ENCODE results near the gene PSMA5.

PSMA5 gene

DNA sequence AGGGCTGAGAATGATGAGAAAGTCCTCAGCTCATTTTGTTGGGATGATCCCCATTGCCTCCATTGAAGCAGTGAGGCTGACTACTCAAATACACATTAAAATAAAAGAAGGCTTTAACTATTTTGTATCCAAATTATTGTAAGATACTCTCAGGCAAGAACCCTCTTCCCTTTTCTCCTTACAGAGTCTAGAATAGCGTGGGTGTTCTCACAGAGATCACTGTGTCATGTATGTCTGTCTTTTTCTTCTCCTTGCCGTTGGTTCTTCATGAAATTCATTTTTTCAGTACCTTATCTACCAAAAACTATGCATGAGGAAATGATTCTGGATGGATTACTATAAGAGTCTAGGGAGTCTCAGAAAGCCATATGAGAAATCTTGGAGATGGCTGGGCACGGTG is 58.6 kb downstream of the PSMA5 start:
- no peak for DNase-seq (ENCODE audit: low read depth)

DNA sequence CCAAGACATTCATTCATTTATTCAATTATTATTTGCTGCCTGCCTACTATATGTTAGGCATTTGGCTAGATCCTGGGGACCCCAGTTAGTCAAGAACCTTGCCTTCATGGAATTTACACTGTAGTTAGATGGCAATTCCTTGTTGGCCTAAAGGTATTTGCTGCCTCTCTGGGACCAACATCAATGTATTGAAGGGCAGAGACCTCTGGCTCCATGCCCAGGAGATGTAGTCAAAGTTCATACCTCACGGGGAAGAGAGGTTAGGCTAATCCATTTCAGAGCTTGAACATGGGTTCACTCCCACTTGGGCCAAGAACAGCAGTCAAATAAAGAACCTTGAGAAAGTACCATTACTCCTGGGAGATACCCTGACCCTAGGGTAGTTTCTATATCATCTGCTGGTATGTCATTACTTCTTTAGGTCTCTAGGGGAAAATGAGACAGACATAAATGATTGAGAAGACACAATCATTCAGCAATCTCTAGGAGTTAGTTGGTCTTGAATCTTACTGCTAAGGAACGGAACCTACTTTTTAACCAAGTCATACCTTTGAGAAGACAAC is 60.5 kb downstream of the PSMA5 start:
- DNase-seq (ENCODE audit: low read depth): no peak

DNA sequence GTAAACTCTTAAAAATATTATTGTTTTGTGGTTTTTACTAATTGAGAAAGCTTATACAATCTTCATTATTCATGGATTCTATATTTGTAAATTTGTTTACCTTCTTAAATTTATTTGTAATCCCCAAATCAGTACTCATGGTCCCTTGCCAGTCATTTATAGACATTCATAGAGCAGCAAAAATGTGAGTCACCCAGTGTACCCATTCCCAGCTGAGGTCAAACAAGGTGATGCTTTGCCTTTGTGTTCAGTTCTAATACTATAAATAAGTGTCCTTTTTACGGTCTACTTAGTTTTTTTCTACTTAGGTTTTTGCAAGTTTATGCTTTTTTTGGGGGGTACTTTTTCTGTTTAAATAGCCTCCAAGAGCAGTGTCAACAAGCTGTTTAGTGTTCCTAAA is 64.6 kb downstream of the PSMA5 start:
- DNase-seq (ENCODE audit: low read depth): no peak

GRCh38 chr1:109361069-109361468 is 65.2 kb downstream of the PSMA5 start:
- no peak for DNase-seq (ENCODE audit: low read depth)

DNA sequence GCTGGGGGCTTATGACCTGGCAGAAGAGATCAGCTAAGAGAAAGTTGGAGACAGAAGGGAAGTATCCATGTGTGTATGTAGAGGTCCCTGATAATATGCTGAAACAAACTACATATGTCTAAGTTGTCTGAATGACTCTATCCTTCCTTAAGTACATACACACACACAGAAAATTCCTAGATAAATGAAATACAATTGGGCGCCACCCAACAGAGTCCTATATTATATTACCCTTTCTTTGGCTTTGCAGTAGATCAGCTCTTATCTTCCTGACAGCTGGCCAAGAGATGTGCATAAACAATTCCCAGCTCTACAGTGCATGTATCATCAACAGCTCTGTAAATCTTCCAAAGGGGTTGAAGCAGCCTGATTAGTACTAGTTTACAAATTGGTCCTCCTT is 68.6 kb downstream of the PSMA5 start:
- DNase-seq (ENCODE audit: low read depth): no peak

- DNase-seq (ENCODE audit: low read depth): no peak
These were observed 69.3 kb downstream of the PSMA5 start for GRCh38 chr1:109356915-109357314.

- no peak for DNase-seq (ENCODE audit: low read depth)
These were observed 69.7 kb downstream of the PSMA5 start for GRCh38 chr1:109356505-109356904.

GRCh38 chr1:109354929-109355328 is 71.3 kb downstream of the PSMA5 start:
- DNase-seq (ENCODE audit: low read depth): no peak

GRCh38 chr1:109351457-109351856 is 74.8 kb downstream of the PSMA5 start:
- DNase-seq (ENCODE audit: low read depth): no peak

GRCh38 chr1:109350655-109351054 is 75.6 kb downstream of the PSMA5 start:
- no peak for DNase-seq (ENCODE audit: low read depth)

- DNase-seq (ENCODE audit: low read depth): no peak
These were observed 76.1 kb downstream of the PSMA5 start for GRCh38 chr1:109350182-109350581.

All from T-helper 22 cell (primary cell).